Measurements from ENCODE around the gene EXOC7.

The EXOC7 gene

GRCh38 chr17:76103274-76104139 is at the start of gene EXOC7:
EXOC7 (minus strand) TSS chr17:76103787; CDS start chr17:76103692, 95 bp downstream.
- peak; percentile 90 for DNase-seq (ENCODE audit: low read depth in 2 of 2)

GRCh38 chr17:76153202-76153601 is 49.6 kb upstream of the EXOC7 start:
- no peak for DNase-seq (ENCODE audit: low read depth in 2 of 2)

GRCh38 chr17:76152591-76152990 is 49.0 kb upstream of the EXOC7 start:
- DNase-seq (ENCODE audit: low read depth in 2 of 2), result no peak

GRCh38 chr17:76151896-76152454 is 48.4 kb upstream of the EXOC7 start:
- DNase-seq (ENCODE audit: low read depth in 2 of 2), result no peak

GRCh38 chr17:76150712-76151622 is 47.4 kb upstream of the EXOC7 start:
- DNase-seq (ENCODE audit: low read depth in 2 of 2), result no peak

GRCh38 chr17:76149214-76149613 is 45.6 kb upstream of the EXOC7 start:
- DNase-seq (ENCODE audit: low read depth in 2 of 2), result no peak

- DNase-seq (ENCODE audit: low read depth in 2 of 2), result no peak
Observed at GRCh38 chr17:76148015-76148326, 44.4 kb upstream of the EXOC7 start.

GRCh38 chr17:76147211-76148014 is 43.8 kb upstream of the EXOC7 start:
- DNase-seq (ENCODE audit: low read depth in 2 of 2), result no peak

GRCh38 chr17:76146053-76146851 is 42.7 kb upstream of the EXOC7 start:
- DNase-seq (ENCODE audit: low read depth in 2 of 2), result no peak

- DNase-seq (ENCODE audit: low read depth in 2 of 2), result peak; percentile 36
Observed at GRCh38 chr17:76145231-76146052, 41.9 kb upstream of the EXOC7 start.

- DNase-seq (ENCODE audit: low read depth in 2 of 2), result no peak
Observed at GRCh38 chr17:76142585-76143041, 39.0 kb upstream of the EXOC7 start.

- DNase-seq (ENCODE audit: low read depth in 2 of 2), result no peak
Observed at GRCh38 chr17:76142039-76142584, 38.5 kb upstream of the EXOC7 start.

- DNase-seq (ENCODE audit: low read depth in 2 of 2), result peak; percentile 79 to 81
Observed at GRCh38 chr17:76141212-76142038, 37.8 kb upstream of the EXOC7 start, which contains the start of gene FOXJ1. FOXJ1 (minus strand) TSS chr17:76141245; CDS start chr17:76140395, 850 bp downstream.

- no peak for DNase-seq (ENCODE audit: low read depth in 2 of 2)
Observed at GRCh38 chr17:76140661-76141211, 37.1 kb upstream of the EXOC7 start.

- DNase-seq (ENCODE audit: low read depth in 2 of 2), result peak; percentile 19 to 36
Observed at GRCh38 chr17:76139801-76140660, 36.4 kb upstream of the EXOC7 start.

- no peak for DNase-seq (ENCODE audit: low read depth in 2 of 2)
Observed at GRCh38 chr17:76138896-76139752, 35.5 kb upstream of the EXOC7 start.

Measured in stimulated activated CD4-positive, alpha-beta T cell treated with anti-CD3 and anti-CD28 coated beads, Interleukin-1b, Interleukin-23, amount 100 ng/mL, for 4 hours (primary cell).